ENCODE results near the gene SULF2. TPM values are rescaled to one million over a fixed set of nuclear protein-coding genes. Genes with fewer than 3 reads are reported as not detected.

The SULF2 gene
- total RNA-seq, 2 donors from 2014 or later: 75.7 to 146 TPM

GRCh38 chr20:47662483-47663353 is 122.6 kb downstream of the SULF2 start:
- no peak overlapping the region for H3K4me3 ChIP-seq (ENCODE audit: low read length)
- WGBS, 2 experiments (ENCODE audit: insufficient coverage in 1 of 2, insufficient read length in 1 of 2): 94 to 98% methylated on average over 6 to 16 of the region's 16 CpGs
- H3K9ac ChIP-seq (ENCODE audit: extremely low read depth, low read length, poor library complexity, severe bottlenecking): no peak overlapping the region
- H3K9me3 ChIP-seq (ENCODE audit: control insufficient read depth, low read length): no peaks in the 10 kb centered on the region
- H3K4me1 ChIP-seq (ENCODE audit: control insufficient read depth, insufficient read depth, low read length): no peaks in the 10 kb centered on the region
- peaks cover 43% of the 10 kb centered on the region for H3K36me3 Mint-ChIP-seq (ENCODE audit: low read depth)
- no peak for TF ChIP-seq CTCF (conservative IDR thresholded peaks at IDR 0.05)
- H3K27me3 ChIP-seq (ENCODE audit: control insufficient read depth, insufficient read depth, low read length, poor library complexity, severe bottlenecking): no peaks in the 10 kb centered on the region
- peaks cover 76% of the 10 kb centered on the region for H3K36me3 ChIP-seq (ENCODE audit: control insufficient read depth, insufficient read depth, low read length)
- H3K27me3 Mint-ChIP-seq (ENCODE audit: insufficient read depth): no peaks in the 10 kb centered on the region
- peak; percentile 29 for DNase-seq
- H3K4me1 Mint-ChIP-seq: peaks cover 6% of the 10 kb centered on the region
- no peaks in the 10 kb centered on the region for H3K9me3 Mint-ChIP-seq
- H3K27ac ChIP-seq (ENCODE audit: low read depth, low read length): no peak overlapping the region
- peak overlapping the region; percentile 35 for H3K27ac Mint-ChIP-seq
- no peak overlapping the region for H3K4me3 Mint-ChIP-seq

GRCh38 chr20:47661714-47662113 is 123.6 kb downstream of the SULF2 start:
- WGBS, 2 experiments (ENCODE audit: insufficient coverage in 1 of 2, insufficient read length in 1 of 2): 95 to 98% methylated on average over 7 of the region's 7 CpGs
- peaks cover 79% of the 10 kb centered on the region for H3K36me3 ChIP-seq (ENCODE audit: control insufficient read depth, insufficient read depth, low read length)
- TF ChIP-seq CTCF (conservative IDR thresholded peaks at IDR 0.05): no peak
- Mint-ChIP-seq H3K4me3 (no peak overlapping the region), H3K36me3 (ENCODE audit: low read depth) (peaks cover 51% of the 10 kb centered on the region), H3K9me3 (no peaks in the 10 kb centered on the region), H3K4me1 (peaks cover 6% of the 10 kb centered on the region), H3K27ac (no peak overlapping the region), H3K27me3 (ENCODE audit: insufficient read depth) (no peaks in the 10 kb centered on the region)
- H3K9ac ChIP-seq (ENCODE audit: extremely low read depth, low read length, poor library complexity, severe bottlenecking): no peak overlapping the region
- peak; percentile 27 for DNase-seq
- no peak overlapping the region for H3K27ac ChIP-seq (ENCODE audit: low read depth, low read length)
- H3K4me1 ChIP-seq (ENCODE audit: control insufficient read depth, insufficient read depth, low read length): no peaks in the 10 kb centered on the region
- H3K4me3 ChIP-seq (ENCODE audit: low read length): no peak overlapping the region
- no peaks in the 10 kb centered on the region for H3K9me3 ChIP-seq (ENCODE audit: control insufficient read depth, low read length)
- no peaks in the 10 kb centered on the region for H3K27me3 ChIP-seq (ENCODE audit: control insufficient read depth, insufficient read depth, low read length, poor library complexity, severe bottlenecking)

- DNase-seq: peak; percentile 27
- peak overlapping the region; percentile 41 for H3K27ac Mint-ChIP-seq
- H3K9me3 Mint-ChIP-seq: no peaks in the 10 kb centered on the region
Observed at GRCh38 chr20:47660983-47661700, 124.1 kb downstream of the SULF2 start.

More at GRCh38 chr20:47660983-47661700, 124.1 kb downstream of the SULF2 start:
- no peak overlapping the region for H3K9ac ChIP-seq (ENCODE audit: extremely low read depth, low read length, poor library complexity, severe bottlenecking)
- no peaks in the 10 kb centered on the region for H3K27me3 Mint-ChIP-seq (ENCODE audit: insufficient read depth)
- H3K4me1 ChIP-seq (ENCODE audit: control insufficient read depth, insufficient read depth, low read length): no peaks in the 10 kb centered on the region
- no peak for TF ChIP-seq CTCF (conservative IDR thresholded peaks at IDR 0.05)
- H3K36me3 Mint-ChIP-seq (ENCODE audit: low read depth): peaks cover 51% of the 10 kb centered on the region
- no peak overlapping the region for H3K27ac ChIP-seq (ENCODE audit: low read depth, low read length)
- H3K36me3 ChIP-seq (ENCODE audit: control insufficient read depth, insufficient read depth, low read length): peaks cover 82% of the 10 kb centered on the region
- 90 to 95% methylated on average over 10 to 12 of the region's 12 CpGs for WGBS, 2 experiments (ENCODE audit: insufficient coverage in 1 of 2, insufficient read length in 1 of 2)
- H3K9me3 ChIP-seq (ENCODE audit: control insufficient read depth, low read length): no peaks in the 10 kb centered on the region
- no peak overlapping the region for H3K4me3 Mint-ChIP-seq
- no peaks in the 10 kb centered on the region for H3K27me3 ChIP-seq (ENCODE audit: control insufficient read depth, insufficient read depth, low read length, poor library complexity, severe bottlenecking)
- H3K4me1 Mint-ChIP-seq: peaks cover 6% of the 10 kb centered on the region
- no peak overlapping the region for H3K4me3 ChIP-seq (ENCODE audit: low read length)

Data from endodermal cell (in vitro differentiated cells).